HCT116 (cell line): ENCODE measurements around the gene SGIP1.

Experiments used
- RAD21 ChIP-seq: IDR thresholded peaks from 2 replicates; pipeline ENCODE4 v1.6.1; 2012; ENCODE audit warnings: low read depth, mild to moderate bottlenecking
- TF ChIP-seq, protein P1 (sequence below), 3 experiments: fragments of 200-600 bp in 1 of 3; sonication (generic) in 1 of 3; IDR thresholded peaks in 2 of 3; conservative IDR thresholded peaks in 1 of 3; 2 replicates each; pipeline ENCODE4 v1.5.1; 2012 to 2017; ENCODE audit warnings: low read depth in 2 of 3, low read length in 2 of 3, antibody characterized with exemption in 1 of 3, borderline replicate concordance in 1 of 3, control low read depth in 1 of 3, mild to moderate bottlenecking in 1 of 3, mixed read lengths in 1 of 3, mixed run types in 1 of 3, moderate library complexity in 1 of 3; ENCODE audit not compliant: insufficient read depth in 1 of 3

DNA sequence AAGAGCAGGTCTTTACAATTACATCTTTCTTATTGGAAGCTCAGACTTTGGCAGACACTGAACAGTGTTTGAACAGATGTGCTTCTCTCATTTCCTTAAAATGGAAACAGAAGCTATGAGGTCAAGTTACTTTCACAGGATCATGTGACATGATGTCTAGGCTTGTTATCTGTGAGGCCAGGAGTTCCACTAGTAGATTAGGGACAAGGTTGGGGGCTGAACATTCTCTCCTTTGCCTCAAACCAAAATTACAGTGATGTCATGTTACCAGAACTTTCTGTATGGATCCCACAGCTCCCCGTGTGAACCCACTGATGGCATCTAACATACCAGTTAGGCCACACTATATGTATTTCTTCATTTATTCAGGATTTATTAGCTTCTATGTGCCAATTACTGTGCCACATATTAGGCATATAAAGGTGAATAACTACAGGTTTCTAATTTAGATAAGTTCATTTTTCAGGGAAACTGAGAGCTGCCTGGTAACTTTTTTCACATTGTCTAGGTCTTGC, 224.3 kb downstream of the SGIP1 start:
- TF ChIP-seq, protein P1, sequence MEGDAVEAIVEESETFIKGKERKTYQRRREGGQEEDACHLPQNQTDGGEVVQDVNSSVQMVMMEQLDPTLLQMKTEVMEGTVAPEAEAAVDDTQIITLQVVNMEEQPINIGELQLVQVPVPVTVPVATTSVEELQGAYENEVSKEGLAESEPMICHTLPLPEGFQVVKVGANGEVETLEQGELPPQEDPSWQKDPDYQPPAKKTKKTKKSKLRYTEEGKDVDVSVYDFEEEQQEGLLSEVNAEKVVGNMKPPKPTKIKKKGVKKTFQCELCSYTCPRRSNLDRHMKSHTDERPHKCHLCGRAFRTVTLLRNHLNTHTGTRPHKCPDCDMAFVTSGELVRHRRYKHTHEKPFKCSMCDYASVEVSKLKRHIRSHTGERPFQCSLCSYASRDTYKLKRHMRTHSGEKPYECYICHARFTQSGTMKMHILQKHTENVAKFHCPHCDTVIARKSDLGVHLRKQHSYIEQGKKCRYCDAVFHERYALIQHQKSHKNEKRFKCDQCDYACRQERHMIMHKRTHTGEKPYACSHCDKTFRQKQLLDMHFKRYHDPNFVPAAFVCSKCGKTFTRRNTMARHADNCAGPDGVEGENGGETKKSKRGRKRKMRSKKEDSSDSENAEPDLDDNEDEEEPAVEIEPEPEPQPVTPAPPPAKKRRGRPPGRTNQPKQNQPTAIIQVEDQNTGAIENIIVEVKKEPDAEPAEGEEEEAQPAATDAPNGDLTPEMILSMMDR (IDR thresholded peaks at IDR 0.05 in 2 of 3, conservative IDR thresholded peaks at IDR 0.05 in 1 of 3; ENCODE audit: borderline replicate concordance in 1 of 3, insufficient read depth in 1 of 3, low read depth in 2 of 3, low read length in 2 of 3) = no peak
- no peak for TF ChIP-seq RAD21
